CD14-positive monocyte (primary cell): ENCODE results near the gene PAPOLA. TPM values are rescaled to one million over a fixed set of nuclear protein-coding genes. Genes with fewer than 3 reads are reported as not detected.

Experiments
- DNase-seq, 3 donors: peaks; one replicate each; pipeline ENCODE4 v3.0.0-alpha.2; 2011 to 2022
- H2AFZ ChIP-seq: 2 replicates; pipeline ENCODE4 v1.6.0; 2012; ENCODE audit warnings: mild to moderate bottlenecking, low read depth, low read length, inconsistent platforms; ENCODE audit not compliant: insufficient read depth, poor library complexity, severe bottlenecking
- H3K27ac ChIP-seq, 2 donors: 1 replicate in 1 of 2; 2 replicates in 1 of 2; pipeline ENCODE4 v1.5.1; 2012 to 2013; ENCODE audit warnings: low read length in 2 of 2, control low read depth in 1 of 2, inconsistent platforms in 1 of 2, low read depth in 1 of 2, mild to moderate bottlenecking in 1 of 2
- H3K27me3 ChIP-seq, 2 donors: one replicate each; pipeline versions ENCODE4 v1.6.0 to v1.6.1; 2011 to 2013; ENCODE audit warnings: low read length in 2 of 2; ENCODE audit not compliant: control insufficient read depth in 2 of 2, insufficient read depth in 2 of 2
- H3K36me3 ChIP-seq, 2 donors: replicated peaks in 1 of 2; 1 replicate in 1 of 2; 2 replicates in 1 of 2; pipeline versions ENCODE4 v1.5.1 to v1.6.1; 2012 to 2013; ENCODE audit warnings: low read length in 2 of 2, control low read depth in 1 of 2, inconsistent platforms in 1 of 2, mild to moderate bottlenecking in 1 of 2; ENCODE audit not compliant: insufficient read depth in 2 of 2, control insufficient read depth in 1 of 2
- H3K4me1 ChIP-seq, 2 donors: 1 replicate in 1 of 2; 2 replicates in 1 of 2; pipeline versions ENCODE4 v1.5.1 to v1.6.1; 2012 to 2013; ENCODE audit warnings: low read length in 2 of 2, control low read depth in 1 of 2, inconsistent platforms in 1 of 2, mild to moderate bottlenecking in 1 of 2, moderate library complexity in 1 of 2; ENCODE audit not compliant: insufficient read depth in 2 of 2, control insufficient read depth in 1 of 2
- H3K4me2 ChIP-seq: replicated peaks from 2 replicates; pipeline ENCODE3; 2012; ENCODE audit warnings: low read length, moderate library complexity, mild to moderate bottlenecking; ENCODE audit not compliant: poor library complexity, severe bottlenecking; ENCODE audit errors: extremely low read depth
- H3K4me3 ChIP-seq, 3 experiments: fragments of 200-600 bp in 1 of 3; sonication (generic) in 1 of 3; replicated peaks in 1 of 3; 1 replicate in 2 of 3; 2 replicates in 1 of 3; pipeline ENCODE4 v1.5.1; 2011 to 2013; ENCODE audit warnings: low read length in 3 of 3, mild to moderate bottlenecking in 3 of 3, control low read depth in 2 of 3, low read depth in 2 of 3, inconsistent platforms in 1 of 3, moderate library complexity in 1 of 3
- H3K79me2 ChIP-seq: 2 replicates; pipeline ENCODE4 v1.6.0; 2012; ENCODE audit warnings: mild to moderate bottlenecking, control low read depth, inconsistent platforms, low read length, moderate library complexity; ENCODE audit not compliant: insufficient read depth
- H3K9ac ChIP-seq: 2 replicates; pipeline ENCODE4 v1.6.0; 2017; ENCODE audit warnings: low read length, mild to moderate bottlenecking; ENCODE audit not compliant: insufficient read depth, poor library complexity, severe bottlenecking
- H3K9me3 ChIP-seq, 2 donors: replicated peaks in 1 of 2; 1 replicate in 1 of 2; 2 replicates in 1 of 2; pipeline versions ENCODE4 v1.5.1 to v1.6.1; 2012 to 2013; ENCODE audit warnings: low read length in 2 of 2, control low read depth in 1 of 2; ENCODE audit not compliant: control insufficient read depth in 1 of 2, insufficient read depth in 1 of 2
- H4K20me1 ChIP-seq: 2 replicates; pipeline ENCODE4 v1.6.0; 2012; ENCODE audit warnings: mild to moderate bottlenecking, low read length, control low read depth, moderate library complexity; ENCODE audit not compliant: insufficient read depth
- H3K27ac Mint-ChIP-seq, 7 donors: one replicate each; pipeline ENCODE4 v1.8.0; 2020; ENCODE audit warnings: mild to moderate bottlenecking in 7 of 7, mixed read lengths in 7 of 7, moderate library complexity in 6 of 7, inconsistent platforms in 2 of 7
- H3K27me3 Mint-ChIP-seq, 3 donors: one replicate each; pipeline ENCODE4 v1.8.0; 2021 to 2022; ENCODE audit warnings: low read depth in 3 of 3, mild to moderate bottlenecking in 3 of 3, mixed read lengths in 3 of 3, moderate library complexity in 3 of 3, inconsistent platforms in 1 of 3
- H3K36me3 Mint-ChIP-seq, 2 donors: one replicate each; pipeline ENCODE4 v1.8.0; 2020; ENCODE audit warnings: mixed read lengths in 2 of 2, inconsistent platforms in 1 of 2, mild to moderate bottlenecking in 1 of 2
- H3K4me1 Mint-ChIP-seq: one replicate; pipeline ENCODE4 v1.8.0; 2020; ENCODE audit warnings: mild to moderate bottlenecking, mixed read lengths
- H3K4me3 Mint-ChIP-seq, 2 donors: one replicate each; pipeline ENCODE4 v1.8.0; 2020; ENCODE audit warnings: mild to moderate bottlenecking in 2 of 2, mixed read lengths in 2 of 2, moderate library complexity in 1 of 2
- H3K9me3 Mint-ChIP-seq, 7 donors: one replicate each; pipeline ENCODE4 v1.8.0; 2020 to 2022; ENCODE audit warnings: mixed read lengths in 7 of 7, mild to moderate bottlenecking in 6 of 7, moderate library complexity in 6 of 7, inconsistent platforms in 2 of 7
- WGBS: methylation state at CpG from one replicate; pipeline ENCODE4 v1.1.5; 2013; ENCODE audit warnings: missing lambda C conversion rate; ENCODE audit not compliant: insufficient coverage; 5-methylcytosine and 5-hydroxymethylcytosine counted together
- intact Hi-C, 2 donors: fragments of 100-400 bp; cut with micrococcal nuclease; formaldehyde crosslinking; loops; one replicate each; pipeline versions ENCODE4 v1.15.0 to v1.15.1; 2023
- polyA minus RNA-seq: library from RNA; depleted of rRNA, polyadenylated mRNA; stranded (reverse); fragments of >200 nt; gene quantifications from 2 replicates; pipeline ENCODE4 v1.2.3, GENCODE V29; 2012
- polyA plus RNA-seq, 3 donors: library from polyadenylated mRNA; depleted of rRNA in 1 of 3; unstranded in 2 of 3; stranded (reverse) in 1 of 3; fragments of 300-500 nt in 2 of 3; fragments of >200 nt in 1 of 3; fragmentation: Illumina TruSeq in 2 of 3; gene quantifications; 1 replicate in 2 of 3; 2 replicates in 1 of 3; pipeline ENCODE4 v1.2.3, GENCODE V29; 2012 to 2021
- total RNA-seq, 12 experiments: library from RNA in 1 of 12; stranded (reverse) in 1 of 12; fragments of 120-200 nt in 1 of 12; gene quantifications; one replicate each; pipeline ENCODE4 v1.2.4 and lab custom pipeline; 2013 to 2026; ENCODE audit warnings: mixed read lengths in 6 of 12, inconsistent platforms in 1 of 12
- TF ChIP-seq, protein P1 (sequence below): fragments of 200-600 bp; IDR thresholded peaks from one replicate; pipeline ENCODE4 v1.8.0; 2022; ENCODE audit warnings: antibody characterized with exemption, mild to moderate bottlenecking

PAPOLA gene
- total RNA-seq (2013) = 97.3 TPM
- polyA plus RNA-seq (10 to 100 TPM; 57.9 to 87.5 (median 80.3) TPM), polyA minus RNA-seq (66.4 and 105 TPM in 2 replicates), total RNA-seq (lab: John Stamatoyannopoulos, UW) (246 to 516 (median 325) reads per million in 11 experiments)

DNA sequence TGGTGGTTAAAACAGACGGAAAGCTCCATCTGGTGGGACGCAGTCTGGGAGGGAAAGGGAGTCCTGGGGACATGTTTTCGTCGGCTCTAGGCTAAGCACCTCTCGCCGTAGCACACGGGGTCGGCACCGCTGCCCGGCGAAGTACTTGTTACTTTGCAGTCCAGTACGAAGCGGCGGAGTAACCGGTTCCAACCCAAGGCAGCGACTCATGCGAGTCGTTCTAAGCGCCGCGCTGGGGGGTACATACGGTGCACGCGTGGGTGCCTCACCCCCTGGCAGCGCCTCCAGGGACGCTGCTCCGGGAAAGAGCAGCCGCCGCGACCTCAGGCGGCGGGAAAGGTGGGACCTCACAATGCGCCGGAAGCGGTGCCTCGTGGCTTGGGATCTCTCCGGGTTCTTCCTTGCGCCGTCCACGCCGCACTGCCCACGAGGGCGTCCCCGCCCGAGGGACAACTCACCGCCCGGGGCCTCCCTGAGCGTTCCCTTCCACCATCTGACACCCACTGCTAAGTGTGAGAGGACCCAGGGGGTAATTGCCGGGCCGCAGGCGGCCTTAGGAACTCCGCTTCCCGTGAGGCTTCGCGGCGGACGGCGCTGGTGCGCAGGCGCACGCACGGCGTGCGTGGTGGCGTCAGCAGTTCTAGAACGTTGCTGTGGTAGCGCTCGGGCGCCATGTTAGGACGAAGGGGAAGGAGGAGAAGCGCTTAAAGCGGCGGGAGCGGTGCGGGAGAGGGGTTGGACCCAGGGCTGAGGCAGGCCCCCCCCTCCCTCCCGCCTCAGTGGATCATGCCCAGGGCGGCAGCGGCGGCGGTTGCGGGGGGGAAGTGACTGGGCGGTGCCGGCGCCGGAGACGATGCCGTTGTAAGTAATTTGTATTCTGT lies at the start of gene PAPOLA:
TSS of gene PAPOLA (plus strand) at position 643 of the 881 bp plus-strand sequence. CDS start at position 854, 211 bp downstream.
- DNase-seq = peak; percentile 96 to 98 (median 96)
- Histone ChIP-seq H3K9ac (peak within 1 kb of the TSS; percentile 97), H4K20me1 (peaks cover 43% of the 10 kb centered on the region), H2AFZ (peak within 1 kb of the TSS; percentile 99), H3K4me3 (peak within 1 kb of the TSS; percentile 56 to 99 (median 97)), H3K27me3 (no peaks in the 10 kb centered on the region), H3K27ac (peak within 1 kb of the TSS; percentile 96 to 98), H3K36me3 (peaks cover 0 to 5% of the 10 kb centered on the region in 2 donors), H3K9me3 (no peaks in the 10 kb centered on the region), H3K79me2 (peaks cover 52% of the 10 kb centered on the region), H3K4me2 (peak within 1 kb of the TSS; percentile 86), H3K4me1 (peaks cover 37 to 53% of the 10 kb centered on the region in 2 donors)
- H3K27ac Mint-ChIP-seq = peak within 1 kb of the TSS; percentile 96 to 99 (median 98)
- peaks cover 0 to 2% (median 0%) of the 10 kb centered on the region in 7 donors for H3K9me3 Mint-ChIP-seq
- H3K36me3 Mint-ChIP-seq = peaks cover 6 to 10% of the 10 kb centered on the region in 2 donors
- under 1% methylated on average over 76 of the region's 87 CpGs for WGBS
- intact Hi-C loops = loop anchor here (2.0 to 10.0 kb wide), 3 partner anchors 111 to 293 kb away; partner anchors contain the start of genes ATG2B (in 1 of the 2), GSKIP (in 1 of the 2) and VRK1 (in 1 of the 2)
- peak within 1 kb of the TSS; percentile 97 to 99 for H3K4me3 Mint-ChIP-seq
- TF ChIP-seq, protein P1, sequence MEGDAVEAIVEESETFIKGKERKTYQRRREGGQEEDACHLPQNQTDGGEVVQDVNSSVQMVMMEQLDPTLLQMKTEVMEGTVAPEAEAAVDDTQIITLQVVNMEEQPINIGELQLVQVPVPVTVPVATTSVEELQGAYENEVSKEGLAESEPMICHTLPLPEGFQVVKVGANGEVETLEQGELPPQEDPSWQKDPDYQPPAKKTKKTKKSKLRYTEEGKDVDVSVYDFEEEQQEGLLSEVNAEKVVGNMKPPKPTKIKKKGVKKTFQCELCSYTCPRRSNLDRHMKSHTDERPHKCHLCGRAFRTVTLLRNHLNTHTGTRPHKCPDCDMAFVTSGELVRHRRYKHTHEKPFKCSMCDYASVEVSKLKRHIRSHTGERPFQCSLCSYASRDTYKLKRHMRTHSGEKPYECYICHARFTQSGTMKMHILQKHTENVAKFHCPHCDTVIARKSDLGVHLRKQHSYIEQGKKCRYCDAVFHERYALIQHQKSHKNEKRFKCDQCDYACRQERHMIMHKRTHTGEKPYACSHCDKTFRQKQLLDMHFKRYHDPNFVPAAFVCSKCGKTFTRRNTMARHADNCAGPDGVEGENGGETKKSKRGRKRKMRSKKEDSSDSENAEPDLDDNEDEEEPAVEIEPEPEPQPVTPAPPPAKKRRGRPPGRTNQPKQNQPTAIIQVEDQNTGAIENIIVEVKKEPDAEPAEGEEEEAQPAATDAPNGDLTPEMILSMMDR = no peak
- H3K4me1 Mint-ChIP-seq = peaks cover 60% of the 10 kb centered on the region
- H3K27me3 Mint-ChIP-seq = peaks cover 0 to 5% (median 4%) of the 10 kb centered on the region in 3 donors

DNA sequence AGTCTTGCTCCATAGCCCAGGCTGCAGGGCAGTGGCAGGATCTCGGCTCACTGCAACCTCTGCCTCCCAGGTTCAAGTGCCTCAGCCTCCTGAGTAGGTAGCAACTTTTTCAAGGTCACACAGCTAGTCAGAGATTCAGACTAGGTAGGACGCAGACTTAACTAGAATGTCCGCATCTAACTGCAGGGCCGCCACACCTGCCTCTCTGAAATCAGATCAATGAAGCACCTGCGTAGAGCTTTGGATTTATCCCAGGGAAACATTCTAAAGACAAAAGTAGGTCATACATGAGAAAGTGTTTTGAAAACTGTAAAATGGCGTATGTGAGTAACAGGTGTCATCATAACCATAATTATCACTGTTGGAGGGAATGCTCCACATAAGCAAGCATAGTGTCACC lies 49.5 kb upstream of the PAPOLA start:
- TF ChIP-seq, protein P1 = no peak
- WGBS = 100% methylated on average over 1 of the region's 6 CpGs
- Histone ChIP-seq H3K4me1 (no peaks in the 10 kb centered on the region), H3K36me3 (no peaks in the 10 kb centered on the region), H3K27ac (no peak overlapping the region), H3K27me3 (no peaks in the 10 kb centered on the region), H3K79me2 (no peaks in the 10 kb centered on the region), H3K4me2 (no peak overlapping the region), H3K9me3 (no peaks in the 10 kb centered on the region), H3K4me3 (no peak overlapping the region), H2AFZ (no peak overlapping the region), H4K20me1 (no peaks in the 10 kb centered on the region), H3K9ac (no peak overlapping the region)
- Mint-ChIP-seq H3K27me3 (peaks cover 4 to 5% (median 4%) of the 10 kb centered on the region in 3 donors), H3K36me3 (no peaks in the 10 kb centered on the region), H3K4me1 (no peaks in the 10 kb centered on the region), H3K27ac (peak overlapping the region in 1 of 7 donors; percentile 25), H3K4me3 (no peak overlapping the region), H3K9me3 (no peaks in the 10 kb centered on the region)
- intact Hi-C loops = no loop called here
- DNase-seq = no peak
